Measurements from ENCODE around the gene DDX43. TPM values are rescaled to one million over a fixed set of nuclear protein-coding genes. Genes with fewer than 3 reads are reported as not detected.
"Not testable (repeated sequence)": the region's sequence is repeated elsewhere in the genome, so short reads cannot be mapped to it uniquely, and the experiment has no call there.

DDX43 gene
- total RNA-seq, 6 donors from 2014 or later: 0.92 to 8.5 (median 1.8) TPM

DNA sequence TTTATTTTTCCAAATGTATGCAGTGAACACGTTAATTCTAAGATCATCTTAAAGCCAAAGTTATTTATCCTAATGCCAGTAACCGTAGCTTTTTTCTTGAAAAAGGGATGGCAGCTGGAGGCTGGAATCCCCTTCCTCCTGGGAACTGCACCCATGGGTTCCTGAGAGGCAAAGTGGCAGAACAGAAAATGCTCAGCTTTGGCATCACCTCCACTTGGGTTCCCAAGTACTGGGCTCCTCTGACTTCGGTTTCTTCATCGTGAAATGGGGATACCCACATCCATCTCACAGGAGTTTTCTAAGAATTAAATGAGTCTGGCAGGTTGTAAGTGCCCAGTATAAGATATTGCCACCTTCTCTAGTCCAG is 6.2 kb upstream of the DDX43 start:
- 33 to 49% methylated on average over 4 of the region's 4 CpGs for WGBS, 2 donors

DNA sequence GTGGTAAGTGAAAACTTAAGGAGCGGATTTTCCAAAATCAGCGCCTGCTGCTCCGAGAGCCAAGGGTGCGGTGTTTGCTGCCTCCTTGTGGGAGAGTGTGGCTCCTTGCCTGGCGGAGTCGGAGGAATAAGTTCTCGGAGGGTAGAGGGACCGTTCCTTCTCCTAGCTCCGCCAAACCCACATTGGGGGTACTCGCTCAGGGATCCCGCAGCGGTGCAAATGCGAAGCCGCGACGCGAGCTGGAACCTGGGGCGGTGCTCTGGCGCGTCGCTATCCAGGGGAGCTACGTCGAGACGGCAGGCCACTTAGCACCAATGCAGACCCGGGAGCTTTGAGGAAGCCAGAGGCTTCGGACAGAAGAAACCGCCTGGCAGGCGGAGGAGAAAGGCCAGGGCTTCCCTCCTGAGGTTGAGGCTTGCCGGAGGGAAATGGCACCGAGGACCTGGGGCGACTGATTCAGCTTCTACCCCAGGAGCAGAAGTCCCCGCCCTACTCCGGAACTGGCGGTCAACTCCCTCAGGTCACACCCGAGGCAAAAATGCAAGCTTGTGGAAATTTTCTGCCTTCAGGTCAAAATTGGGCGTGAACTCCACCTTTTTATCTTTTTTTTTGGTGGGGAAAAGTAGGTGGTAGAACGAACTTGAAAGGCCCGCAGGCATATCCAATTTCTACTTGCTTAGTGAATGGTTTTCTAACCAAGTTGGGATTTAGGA is 5.7 kb upstream of the DDX43 start:
- no peaks in the 10 kb centered on the region for H3K36me3 ChIP-seq
- ATAC-seq (ENCODE audit: low FRiP score in 2 of 2) (peak; percentile 86 to 87), DNase-seq (peak; percentile 70 to 82)
- H3K4me3 ChIP-seq: peak overlapping the region; percentile 29 to 55 (median 48)
- H3K27ac ChIP-seq: peak overlapping the region; percentile 42 to 75 (median 64)
- peaks cover 0 to 10% (median 0%) of the 10 kb centered on the region in 4 donors for H3K4me1 ChIP-seq
- WGBS, 2 donors: 1 to 2% methylated on average over 17 to 38 of the region's 38 CpGs
- TF ChIP-seq POLR2A (IDR thresholded peaks at IDR 0.05) (peak in 1 of 4 donors; percentile 35), POLR2AphosphoS5 (IDR thresholded peaks at IDR 0.05) (no peak), EP300 (IDR thresholded peaks at IDR 0.05) (no peak)
- TF ChIP-seq, protein P1, sequence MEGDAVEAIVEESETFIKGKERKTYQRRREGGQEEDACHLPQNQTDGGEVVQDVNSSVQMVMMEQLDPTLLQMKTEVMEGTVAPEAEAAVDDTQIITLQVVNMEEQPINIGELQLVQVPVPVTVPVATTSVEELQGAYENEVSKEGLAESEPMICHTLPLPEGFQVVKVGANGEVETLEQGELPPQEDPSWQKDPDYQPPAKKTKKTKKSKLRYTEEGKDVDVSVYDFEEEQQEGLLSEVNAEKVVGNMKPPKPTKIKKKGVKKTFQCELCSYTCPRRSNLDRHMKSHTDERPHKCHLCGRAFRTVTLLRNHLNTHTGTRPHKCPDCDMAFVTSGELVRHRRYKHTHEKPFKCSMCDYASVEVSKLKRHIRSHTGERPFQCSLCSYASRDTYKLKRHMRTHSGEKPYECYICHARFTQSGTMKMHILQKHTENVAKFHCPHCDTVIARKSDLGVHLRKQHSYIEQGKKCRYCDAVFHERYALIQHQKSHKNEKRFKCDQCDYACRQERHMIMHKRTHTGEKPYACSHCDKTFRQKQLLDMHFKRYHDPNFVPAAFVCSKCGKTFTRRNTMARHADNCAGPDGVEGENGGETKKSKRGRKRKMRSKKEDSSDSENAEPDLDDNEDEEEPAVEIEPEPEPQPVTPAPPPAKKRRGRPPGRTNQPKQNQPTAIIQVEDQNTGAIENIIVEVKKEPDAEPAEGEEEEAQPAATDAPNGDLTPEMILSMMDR (IDR thresholded peaks at IDR 0.05): peak; percentile 28 to 57 (median 42)
- no peaks in the 10 kb centered on the region for H3K9me3 ChIP-seq
- H3K27me3 ChIP-seq: no peaks in the 10 kb centered on the region

More for the DNA sequence above, 6.2 kb upstream of the DDX43 start:
- peaks cover 0 to 10% (median 0%) of the 10 kb centered on the region in 4 donors for H3K4me1 ChIP-seq
- ATAC-seq (ENCODE audit: low FRiP score in 2 of 2): peak in 1 of 2 donors; percentile 34
- DNase-seq: no peak
- TF ChIP-seq, protein P1 (IDR thresholded peaks at IDR 0.05): no peak
- TF ChIP-seq POLR2A (IDR thresholded peaks at IDR 0.05) (no peak), EP300 (IDR thresholded peaks at IDR 0.05) (no peak), POLR2AphosphoS5 (IDR thresholded peaks at IDR 0.05) (no peak)
- H3K27ac ChIP-seq: peak overlapping the region in 2 of 4 donors; percentile 71 to 75
- peak overlapping the region in 3 of 4 donors; percentile 44 to 55 (median 52) for H3K4me3 ChIP-seq
- no peaks in the 10 kb centered on the region for H3K27me3 ChIP-seq
- H3K36me3 ChIP-seq: no peaks in the 10 kb centered on the region
- H3K9me3 ChIP-seq: no peaks in the 10 kb centered on the region

DNA sequence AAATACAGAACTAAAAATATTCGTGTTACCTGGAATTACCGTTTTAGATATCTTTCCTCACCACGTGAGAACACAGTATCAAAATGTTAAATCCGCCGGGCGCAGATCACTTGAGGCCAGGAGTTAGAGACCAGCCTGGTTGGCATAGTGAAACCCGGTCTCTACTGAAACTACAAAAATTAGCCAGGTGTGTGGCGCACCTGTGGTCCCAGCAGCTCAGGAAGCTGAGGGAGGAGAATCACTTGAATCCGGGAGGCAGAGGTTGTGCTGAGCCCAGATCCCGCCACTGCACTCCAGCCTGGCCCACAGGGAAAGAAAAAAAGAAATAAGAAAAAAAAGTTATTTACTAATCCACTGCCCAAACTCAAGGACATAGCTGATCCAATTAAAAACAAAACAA is 4.8 kb upstream of the DDX43 start:
- no peaks in the 10 kb centered on the region for H3K36me3 ChIP-seq
- H3K9me3 ChIP-seq: no peaks in the 10 kb centered on the region
- 86 to 92% methylated on average over 10 of the region's 10 CpGs for WGBS, 2 donors
- no peak for ATAC-seq (ENCODE audit: low FRiP score in 2 of 2)
- H3K27me3 ChIP-seq: no peaks in the 10 kb centered on the region
- TF ChIP-seq EP300 (IDR thresholded peaks at IDR 0.05): no peak
- TF ChIP-seq POLR2A (IDR thresholded peaks at IDR 0.05): no peak
- TF ChIP-seq, protein P1 (IDR thresholded peaks at IDR 0.05): no peak
- no peak for TF ChIP-seq POLR2AphosphoS5 (IDR thresholded peaks at IDR 0.05)
- no peak for DNase-seq
- no peak overlapping the region for H3K27ac ChIP-seq
- peaks cover 0 to 10% (median 0%) of the 10 kb centered on the region in 4 donors for H3K4me1 ChIP-seq
- no peak overlapping the region for H3K4me3 ChIP-seq

DNA sequence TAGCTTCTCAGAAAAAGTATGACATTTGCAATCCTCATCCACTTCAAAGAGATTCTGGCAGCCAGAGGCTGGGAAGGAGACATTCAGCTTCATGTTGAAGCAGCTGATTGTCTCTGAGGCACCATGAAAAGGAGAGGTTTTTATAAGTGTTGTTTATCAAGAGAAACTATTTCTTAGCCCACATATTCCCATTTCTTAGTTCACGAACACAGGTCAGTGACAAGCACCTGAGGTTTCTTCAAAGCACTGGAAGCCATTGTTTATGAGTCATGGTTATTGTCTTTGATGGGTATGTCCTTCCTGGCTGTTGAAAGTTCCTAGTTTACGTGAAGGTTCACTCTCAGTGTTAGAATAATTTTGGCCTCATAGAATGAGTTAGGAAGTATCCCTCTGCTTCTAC is 3.0 kb upstream of the DDX43 start:
- Histone ChIP-seq H3K27ac (no peak overlapping the region), H3K36me3 (no peaks in the 10 kb centered on the region), H3K27me3 (no peaks in the 10 kb centered on the region), H3K4me3 (no peak overlapping the region), H3K4me1 (peaks cover 0 to 10% (median 0%) of the 10 kb centered on the region in 4 donors), H3K9me3 (no peaks in the 10 kb centered on the region)
- ATAC-seq (ENCODE audit: low FRiP score in 2 of 2) (no peak), DNase-seq (no peak)
- no peak for TF ChIP-seq POLR2A (IDR thresholded peaks at IDR 0.05)
- no peak for TF ChIP-seq POLR2AphosphoS5 (IDR thresholded peaks at IDR 0.05)
- no peak for TF ChIP-seq EP300 (IDR thresholded peaks at IDR 0.05)
- TF ChIP-seq, protein P1 (IDR thresholded peaks at IDR 0.05): no peak
- 64 to 76% methylated on average over 2 of the region's 2 CpGs for WGBS, 2 donors

DNA sequence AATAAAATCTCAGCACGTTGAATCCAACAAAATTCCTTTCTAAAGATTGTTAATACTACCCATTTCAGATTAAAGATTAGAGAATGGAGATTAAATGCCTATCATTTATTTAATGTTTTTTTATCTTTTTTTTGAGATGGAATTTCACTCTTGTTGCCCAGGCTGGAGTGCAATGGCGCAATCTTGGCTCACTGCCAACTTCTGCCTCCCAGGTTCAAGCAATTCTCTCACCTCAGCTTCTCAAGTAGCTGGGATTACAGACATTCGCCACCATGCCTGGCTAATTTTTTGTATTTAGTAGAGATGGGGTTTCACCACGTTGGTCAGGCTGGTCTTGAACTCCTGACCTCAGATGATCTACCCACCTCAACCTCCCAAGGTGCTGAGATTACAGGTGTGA is 2.4 kb upstream of the DDX43 start:
- not testable (repeated sequence) for H3K36me3 ChIP-seq; H3K27me3 ChIP-seq; H3K27ac ChIP-seq; ATAC-seq (ENCODE audit: low FRiP score in 2 of 2); H3K4me1 ChIP-seq; H3K9me3 ChIP-seq; H3K4me3 ChIP-seq
- 53 to 72% methylated on average over 4 of the region's 4 CpGs for WGBS, 2 donors
- DNase-seq: peak in 1 of 2 donors; percentile 47
